Activated CD8-positive, alpha-beta memory T cell treated with anti-CD3 and anti-CD28 coated beads, Interleukin-2, amount 10 ng/mL, durations not matched to agents 7 days and 5 days (primary cell): ENCODE data around the gene CYTH1. TPM values are rescaled to one million over a fixed set of nuclear protein-coding genes. Genes with fewer than 3 reads are reported as not detected.

ENCODE experiments used
- ATAC-seq: fragments of 150-1000 bp; cut with Tn5 transposase; one replicate; pipeline ENCODE4 v1.10.0; 2021; ENCODE audit warnings: moderate library complexity
- CTCF ChIA-PET: fragments of 350-600 bp; sonication (Branson Sonifier 250); formaldehyde crosslinking; loops from one replicate; lab custom pipeline; 2021; ENCODE audit warnings: antibody characterized with exemption; lab: Charles Lee
- DNase-seq: peaks from one replicate; pipeline ENCODE4 v3.0.0-alpha.2; 2020
- H3K27ac Mint-ChIP-seq: one replicate; pipeline ENCODE4 v1.8.0; 2021; ENCODE audit warnings: mild to moderate bottlenecking, mixed read lengths
- H3K27me3 Mint-ChIP-seq: one replicate; pipeline ENCODE4 v1.8.0; 2021; ENCODE audit warnings: mixed read lengths
- H3K36me3 Mint-ChIP-seq: one replicate; pipeline ENCODE4 v1.8.0; 2021; ENCODE audit warnings: mild to moderate bottlenecking, mixed read lengths
- H3K4me1 Mint-ChIP-seq: one replicate; pipeline ENCODE4 v1.8.0; 2021; ENCODE audit warnings: mixed read lengths
- H3K4me3 Mint-ChIP-seq: one replicate; pipeline ENCODE4 v1.8.0; 2021; ENCODE audit warnings: mild to moderate bottlenecking, moderate library complexity, mixed read lengths
- H3K9me3 Mint-ChIP-seq: one replicate; pipeline ENCODE4 v1.8.0; 2022; ENCODE audit warnings: low read depth, mixed read lengths
- total RNA-seq, 2 experiments: library from RNA; stranded (reverse); gene quantifications; one replicate each; pipeline ENCODE4 v1.2.3, GENCODE V29; 2021

CYTH1 gene
- total RNA-seq, 2 experiments from 2014 or later: 151 to 156 TPM

- CTCF ChIA-PET: interaction anchor here (0.7 to 4.1 kb wide), 23 partner anchors 8 to 348 kb away, joined by 3 to 18 read pairs (median 5); no protein-coding TSS in a partner anchor
- Mint-ChIP-seq H3K9me3 (no peaks in the 10 kb centered on the region), H3K27me3 (no peaks in the 10 kb centered on the region), H3K4me1 (peaks cover 53% of the 10 kb centered on the region), H3K36me3 (peaks cover 22% of the 10 kb centered on the region), H3K27ac (peak overlapping the region; percentile 75), H3K4me3 (no peak overlapping the region)
- peak; percentile 70 for DNase-seq
- peak; percentile 77 for ATAC-seq
These were observed 73.5 kb downstream of the CYTH1 start for GRCh38 chr17:78708510-78708973.

GRCh38 chr17:78707923-78708322, 74.2 kb downstream of the CYTH1 start:
- Mint-ChIP-seq H3K27ac (peak overlapping the region; percentile 64), H3K27me3 (no peaks in the 10 kb centered on the region), H3K9me3 (no peaks in the 10 kb centered on the region), H3K36me3 (peaks cover 24% of the 10 kb centered on the region), H3K4me1 (peaks cover 47% of the 10 kb centered on the region), H3K4me3 (no peak overlapping the region)
- CTCF ChIA-PET: interaction anchor here (0.7 to 4.1 kb wide), 17 partner anchors 8 to 347 kb away, joined by 3 to 18 read pairs (median 5); no protein-coding TSS in a partner anchor
- ATAC-seq: no peak
- DNase-seq: no peak

GRCh38 chr17:78707016-78707415, 75.1 kb downstream of the CYTH1 start:
- Mint-ChIP-seq H3K9me3 (no peaks in the 10 kb centered on the region), H3K4me1 (peaks cover 41% of the 10 kb centered on the region), H3K27ac (no peak overlapping the region), H3K27me3 (no peaks in the 10 kb centered on the region), H3K36me3 (peaks cover 28% of the 10 kb centered on the region), H3K4me3 (no peak overlapping the region)
- ATAC-seq (no peak), DNase-seq (no peak)
- CTCF ChIA-PET: interaction anchor here (0.7 to 4.1 kb wide), 9 partner anchors 10 to 418 kb away, joined by 3 to 18 read pairs (median 3); no protein-coding TSS in a partner anchor

- H3K9me3 Mint-ChIP-seq: no peaks in the 10 kb centered on the region
- peaks cover 34% of the 10 kb centered on the region for H3K36me3 Mint-ChIP-seq
These were observed 75.7 kb downstream of the CYTH1 start for GRCh38 chr17:78706271-78706915.

DNA sequence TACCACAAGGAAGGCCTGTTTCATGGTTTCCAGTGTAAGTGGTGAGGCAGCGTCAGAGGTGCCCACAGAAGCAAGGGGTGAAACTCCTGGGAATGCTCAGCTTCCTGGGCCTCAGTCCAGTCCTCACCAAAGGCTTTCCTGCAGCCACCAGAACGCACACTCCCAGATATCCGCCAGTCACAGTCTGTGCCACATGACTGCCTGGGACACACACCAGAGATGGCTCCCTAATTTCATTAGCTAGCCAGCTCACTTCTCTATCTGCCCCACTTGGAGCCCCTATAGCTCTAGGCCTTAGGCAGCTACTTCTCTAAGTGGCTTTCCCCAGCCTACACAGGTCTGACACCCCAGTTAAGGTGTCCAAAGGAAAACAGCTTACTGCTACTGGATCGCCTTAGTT, 77.0 kb downstream of the CYTH1 start:
- no peak for ATAC-seq
- Mint-ChIP-seq H3K4me1 (peaks cover 25% of the 10 kb centered on the region), H3K36me3 (peaks cover 38% of the 10 kb centered on the region), H3K4me3 (no peak overlapping the region), H3K9me3 (no peaks in the 10 kb centered on the region), H3K27ac (no peak overlapping the region), H3K27me3 (no peaks in the 10 kb centered on the region)
- no peak for DNase-seq
- CTCF ChIA-PET: no interaction called here

More at GRCh38 chr17:78706271-78706915, 75.7 kb downstream of the CYTH1 start:
- no peak for DNase-seq
- Mint-ChIP-seq H3K4me1 (peaks cover 36% of the 10 kb centered on the region), H3K27me3 (no peaks in the 10 kb centered on the region), H3K4me3 (no peak overlapping the region), H3K27ac (no peak overlapping the region)
- ATAC-seq: no peak
- CTCF ChIA-PET: interaction anchor here (0.7 to 4.1 kb wide), 6 partner anchors 11 to 171 kb away, joined by 3 to 18 read pairs (median 4); no protein-coding TSS in a partner anchor

DNA sequence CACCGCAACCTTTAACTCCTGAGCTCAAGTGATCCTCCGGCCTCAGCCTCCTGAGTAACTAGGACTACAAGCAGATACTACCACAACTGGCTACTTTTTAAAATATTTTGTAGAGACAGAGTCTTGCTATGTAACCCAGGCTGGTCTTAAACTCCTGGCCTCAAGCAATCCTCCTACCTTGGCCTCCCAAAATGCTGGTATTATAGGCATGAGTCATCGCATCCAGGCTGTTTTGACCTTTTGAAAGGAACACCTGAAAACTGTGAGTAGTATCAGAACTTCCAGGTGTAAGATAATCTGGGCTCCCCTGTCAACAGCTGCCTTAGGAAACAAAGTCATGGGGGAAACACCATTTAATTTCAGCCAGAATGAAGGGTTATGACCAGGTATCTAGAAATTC, 77.5 kb downstream of the CYTH1 start:
- ATAC-seq: no peak
- Mint-ChIP-seq H3K4me3 (no peak overlapping the region), H3K27me3 (no peaks in the 10 kb centered on the region), H3K36me3 (peaks cover 40% of the 10 kb centered on the region), H3K27ac (no peak overlapping the region), H3K9me3 (no peaks in the 10 kb centered on the region), H3K4me1 (peaks cover 20% of the 10 kb centered on the region)
- no peak for DNase-seq
- CTCF ChIA-PET: no interaction called here

DNA sequence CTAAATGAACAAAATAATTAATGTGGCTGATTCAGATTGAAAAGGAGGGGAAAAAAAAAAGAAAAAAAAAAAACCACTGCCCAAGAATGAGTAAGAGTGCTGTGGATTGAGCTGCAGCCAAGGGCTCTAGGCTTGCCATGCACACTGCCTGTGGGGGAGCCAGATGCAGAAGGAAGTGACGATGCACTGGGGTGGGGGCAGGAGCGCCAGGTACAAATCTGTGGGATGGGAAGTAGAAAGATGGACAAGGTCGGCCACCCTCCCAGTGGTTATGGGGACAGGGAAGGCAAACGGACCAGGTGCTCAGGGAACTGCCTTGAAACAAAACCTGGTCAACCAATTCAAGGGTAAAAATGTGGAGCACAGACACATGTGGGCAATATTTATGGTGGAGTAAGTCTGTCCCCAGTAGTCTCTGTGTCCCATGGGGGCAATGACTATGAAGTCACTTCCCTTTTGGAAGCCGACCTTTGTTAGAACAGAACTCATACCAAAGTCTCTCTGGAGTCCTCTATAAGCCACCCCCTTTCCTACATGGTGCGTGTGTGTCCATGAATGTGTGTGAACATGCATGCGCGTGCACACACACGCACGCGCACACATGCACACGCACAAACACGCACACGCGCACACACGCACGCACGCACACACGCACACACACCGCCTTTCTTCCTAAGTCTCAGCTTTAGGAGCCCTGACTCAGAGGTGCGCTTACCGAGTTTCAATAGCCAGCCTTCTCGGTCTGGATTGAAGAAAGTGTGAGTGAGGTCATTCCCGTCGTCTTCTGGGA, 84.3 kb downstream of the CYTH1 start:
- Mint-ChIP-seq H3K36me3 (peaks cover 57% of the 10 kb centered on the region), H3K27ac (no peak overlapping the region), H3K27me3 (no peaks in the 10 kb centered on the region), H3K4me3 (no peak overlapping the region), H3K9me3 (no peaks in the 10 kb centered on the region), H3K4me1 (peaks cover 6% of the 10 kb centered on the region)
- DNase-seq: no peak
- CTCF ChIA-PET: interaction anchor here (0.6 to 2.1 kb wide), 4 partner anchors 11 to 466 kb away, joined by 3 to 9 read pairs (median 3); no protein-coding TSS in a partner anchor
- ATAC-seq: no peak

- Mint-ChIP-seq H3K27ac (no peak overlapping the region), H3K36me3 (peaks cover 60% of the 10 kb centered on the region), H3K4me1 (peaks cover 6% of the 10 kb centered on the region), H3K4me3 (no peak overlapping the region), H3K27me3 (no peaks in the 10 kb centered on the region), H3K9me3 (no peaks in the 10 kb centered on the region)
- DNase-seq (no peak), ATAC-seq (no peak)
- CTCF ChIA-PET: interaction anchor here (0.6 to 2.1 kb wide), 5 partner anchors 12 to 466 kb away, joined by 3 to 9 read pairs (median 3); no protein-coding TSS in a partner anchor
These were observed 85.0 kb downstream of the CYTH1 start for GRCh38 chr17:78697122-78697521.

GRCh38 chr17:78696016-78696982, 85.8 kb downstream of the CYTH1 start:
- peaks cover 56% of the 10 kb centered on the region for H3K36me3 Mint-ChIP-seq
- no peaks in the 10 kb centered on the region for H3K9me3 Mint-ChIP-seq
- peaks cover 6% of the 10 kb centered on the region for H3K4me1 Mint-ChIP-seq
- H3K27me3 Mint-ChIP-seq: no peaks in the 10 kb centered on the region
- peak overlapping the region; percentile 33 for H3K27ac Mint-ChIP-seq
- H3K4me3 Mint-ChIP-seq: no peak overlapping the region
- CTCF ChIA-PET: interaction anchor here (0.8 to 2.1 kb wide), 2 partner anchors 11 to 13 kb away, joined by 3 to 9 read pairs; no protein-coding TSS in a partner anchor
- no peak for DNase-seq
- no peak for ATAC-seq

- Mint-ChIP-seq H3K4me1 (peaks cover 6% of the 10 kb centered on the region), H3K36me3 (peaks cover 58% of the 10 kb centered on the region), H3K27ac (no peak overlapping the region), H3K4me3 (no peak overlapping the region), H3K27me3 (no peaks in the 10 kb centered on the region), H3K9me3 (no peaks in the 10 kb centered on the region)
- CTCF ChIA-PET: no interaction called here
- ATAC-seq (no peak), DNase-seq (no peak)
These were observed 87.1 kb downstream of the CYTH1 start for GRCh38 chr17:78694805-78695531.

GRCh38 chr17:78693346-78694083, 88.6 kb downstream of the CYTH1 start:
- no peak overlapping the region for H3K27ac Mint-ChIP-seq
- CTCF ChIA-PET: interaction anchor here (0.8 to 1.0 kb wide), 2 partner anchors 11 to 15 kb away, joined by 3 read pairs; no protein-coding TSS in a partner anchor
- no peak for ATAC-seq

More at GRCh38 chr17:78693346-78694083, 88.6 kb downstream of the CYTH1 start:
- Mint-ChIP-seq H3K27me3 (no peaks in the 10 kb centered on the region), H3K36me3 (peaks cover 62% of the 10 kb centered on the region), H3K4me1 (peaks cover 5% of the 10 kb centered on the region), H3K4me3 (no peak overlapping the region), H3K9me3 (no peaks in the 10 kb centered on the region)
- DNase-seq: no peak
